ENCODE measurements around the gene KLHL25.

GRCh38 chr15:85725019-85725418 lies 69.7 kb downstream of the KLHL25 start:
- TF ChIP-seq CTCF (IDR thresholded peaks at IDR 0.05) (no peak), POLR2AphosphoS5 (IDR thresholded peaks at IDR 0.05) (no peak), POLR2A (IDR thresholded peaks at IDR 0.05) (no peak), EP300 (IDR thresholded peaks at IDR 0.05) (no peak)

Measured in stomach (tissue), 4 donors.